Fibroblast of pulmonary artery (primary cell): Measurements from ENCODE around the gene ADAMTS10.

ENCODE experiments used
- DNase-seq: peaks from one replicate; pipeline ENCODE4 v3.0.0-alpha.2; 2010; ENCODE audit warnings: low read depth
- H3K4me3 ChIP-seq: replicated peaks from 2 replicates; pipeline ENCODE4 v1.5.1; 2011; ENCODE audit warnings: low read depth, mild to moderate bottlenecking, control low read depth, low read length, moderate library complexity
- TF ChIP-seq, protein P1 (sequence below): IDR thresholded peaks from 2 replicates; pipeline ENCODE4 v1.5.1; 2011; ENCODE audit warnings: mild to moderate bottlenecking, control low read depth, low read length, inconsistent platforms; ENCODE audit errors: missing control alignments

The ADAMTS10 gene

DNA sequence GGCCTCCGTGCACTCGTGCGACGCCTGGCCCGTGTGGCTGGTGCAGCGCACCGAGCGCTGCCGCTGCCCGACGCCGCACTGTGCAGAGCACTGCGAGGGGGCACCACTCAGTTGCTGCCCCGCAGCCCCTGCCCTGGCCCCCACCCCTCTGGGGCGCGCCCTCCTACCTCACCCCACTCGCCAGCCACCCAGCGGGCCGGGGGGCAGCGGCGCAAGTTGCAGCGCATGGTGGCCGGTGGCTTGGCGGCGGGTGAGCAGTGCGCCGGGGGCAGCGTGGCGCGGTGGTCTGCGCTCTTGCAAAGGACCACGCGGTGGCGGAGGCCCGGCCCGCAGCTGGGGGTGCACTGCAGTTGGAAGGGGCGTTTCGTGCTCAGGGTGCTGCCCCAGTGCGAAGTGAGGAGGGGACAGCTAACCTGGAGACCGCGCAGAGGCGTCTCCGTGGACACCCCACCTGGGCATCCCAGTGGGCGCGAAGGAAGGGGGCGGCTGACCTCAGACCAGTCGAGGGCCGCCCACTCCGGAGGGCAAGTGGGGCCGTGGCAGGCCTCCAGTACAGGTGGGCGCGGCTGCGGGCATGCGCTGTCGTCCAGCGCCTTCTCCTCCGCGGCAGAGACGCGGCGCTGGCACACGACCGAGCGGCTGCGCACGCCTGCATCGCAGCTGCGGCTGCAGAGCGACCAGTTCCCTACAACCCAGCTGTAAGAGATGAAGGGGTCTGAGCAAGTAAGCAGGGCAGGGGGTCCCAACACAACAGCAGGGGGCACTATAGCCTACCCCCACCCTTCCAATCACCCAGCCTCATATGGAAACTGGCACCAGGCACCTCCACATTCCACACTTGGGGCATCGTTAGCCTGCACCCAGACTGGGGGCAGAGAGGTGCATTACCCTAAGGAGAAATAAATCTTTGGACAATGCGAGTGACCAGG lies 25.3 kb downstream of the ADAMTS10 start:
- no peak for DNase-seq
- TF ChIP-seq, protein P1, sequence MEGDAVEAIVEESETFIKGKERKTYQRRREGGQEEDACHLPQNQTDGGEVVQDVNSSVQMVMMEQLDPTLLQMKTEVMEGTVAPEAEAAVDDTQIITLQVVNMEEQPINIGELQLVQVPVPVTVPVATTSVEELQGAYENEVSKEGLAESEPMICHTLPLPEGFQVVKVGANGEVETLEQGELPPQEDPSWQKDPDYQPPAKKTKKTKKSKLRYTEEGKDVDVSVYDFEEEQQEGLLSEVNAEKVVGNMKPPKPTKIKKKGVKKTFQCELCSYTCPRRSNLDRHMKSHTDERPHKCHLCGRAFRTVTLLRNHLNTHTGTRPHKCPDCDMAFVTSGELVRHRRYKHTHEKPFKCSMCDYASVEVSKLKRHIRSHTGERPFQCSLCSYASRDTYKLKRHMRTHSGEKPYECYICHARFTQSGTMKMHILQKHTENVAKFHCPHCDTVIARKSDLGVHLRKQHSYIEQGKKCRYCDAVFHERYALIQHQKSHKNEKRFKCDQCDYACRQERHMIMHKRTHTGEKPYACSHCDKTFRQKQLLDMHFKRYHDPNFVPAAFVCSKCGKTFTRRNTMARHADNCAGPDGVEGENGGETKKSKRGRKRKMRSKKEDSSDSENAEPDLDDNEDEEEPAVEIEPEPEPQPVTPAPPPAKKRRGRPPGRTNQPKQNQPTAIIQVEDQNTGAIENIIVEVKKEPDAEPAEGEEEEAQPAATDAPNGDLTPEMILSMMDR = no peak
- no peak overlapping the region for H3K4me3 ChIP-seq

DNA sequence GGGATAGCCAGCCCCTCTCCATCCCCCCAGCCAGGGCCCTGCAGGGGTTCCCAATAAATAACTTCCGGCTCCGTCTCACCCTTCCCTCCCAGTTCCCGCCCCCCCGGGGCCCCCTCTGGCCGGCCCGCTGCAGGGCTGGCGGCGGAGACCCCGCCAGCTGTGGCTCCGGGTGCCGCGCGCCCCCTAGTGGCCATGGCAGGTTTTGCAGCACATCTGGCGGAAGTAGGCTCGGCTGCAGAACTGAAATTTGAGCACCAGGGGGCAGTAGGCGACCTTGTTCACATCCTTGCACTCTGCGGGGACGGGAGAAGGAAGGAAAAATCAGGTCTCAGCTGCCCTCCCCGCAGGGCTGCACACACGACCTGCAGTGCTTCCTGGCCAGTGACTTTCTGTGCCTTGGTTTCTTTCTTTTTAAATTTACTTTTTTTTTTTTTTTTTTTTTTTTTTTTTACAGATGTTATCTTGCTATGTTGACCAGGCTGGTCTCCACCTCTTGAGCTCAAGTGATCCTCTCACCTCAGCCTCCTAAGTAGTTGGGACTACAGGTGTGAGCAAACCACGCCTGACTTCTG lies 29.7 kb downstream of the ADAMTS10 start:
- TF ChIP-seq, protein P1 = peak; percentile 87
- peak; percentile 77 for DNase-seq
- H3K4me3 ChIP-seq = no peak overlapping the region

DNA sequence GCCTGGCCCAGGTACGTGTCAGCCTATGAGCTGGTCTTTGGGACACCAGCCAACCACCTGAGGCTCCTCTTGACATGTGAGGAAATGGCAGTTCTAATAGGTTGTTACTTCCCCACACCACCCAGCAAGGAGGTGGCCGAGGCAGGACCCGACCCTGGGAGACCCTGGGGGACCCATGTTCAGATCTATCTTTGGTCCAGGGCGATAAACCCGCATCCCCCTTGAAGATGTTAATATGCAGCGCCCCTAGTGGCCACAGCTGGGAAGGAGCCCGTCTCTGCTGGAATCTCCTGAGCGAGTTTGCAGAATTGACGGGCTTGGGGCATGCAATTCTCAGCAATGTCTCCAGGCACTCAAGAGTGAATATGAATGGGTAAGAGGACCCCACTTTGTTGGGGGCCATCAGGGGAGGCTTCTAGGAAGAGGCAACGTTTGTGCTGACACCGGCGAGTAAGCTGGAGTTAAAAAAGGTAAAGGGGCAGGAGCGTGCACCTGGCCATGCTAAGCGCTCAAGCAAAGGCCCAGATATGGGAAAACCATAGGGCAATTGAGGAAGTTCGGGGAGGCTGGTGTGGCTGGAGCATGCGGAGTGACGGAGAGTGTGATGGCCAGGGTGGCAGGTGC lies 31.8 kb downstream of the ADAMTS10 start:
- H3K4me3 ChIP-seq = no peak overlapping the region
- peak; percentile 72 for DNase-seq
- TF ChIP-seq, protein P1 = peak; percentile 86

DNA sequence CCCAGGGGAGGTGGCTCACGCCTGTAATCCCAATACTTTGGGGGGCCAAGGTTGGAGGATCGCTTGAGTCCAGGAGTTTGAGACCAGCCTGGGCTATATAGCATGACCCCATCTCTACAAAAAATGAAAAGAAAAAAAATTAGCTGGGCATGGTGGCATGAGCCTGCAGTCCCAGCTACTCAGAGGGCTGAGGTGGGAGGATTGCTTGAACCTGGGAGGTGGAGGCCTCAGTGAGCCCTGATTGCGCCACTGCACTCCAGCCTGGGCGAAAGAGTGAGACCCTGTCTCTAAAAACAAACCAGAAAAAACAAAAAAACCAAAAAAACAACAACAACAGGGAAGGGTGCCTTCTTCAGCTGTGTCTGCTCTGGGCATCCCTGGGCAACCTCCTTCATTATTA lies 32.8 kb downstream of the ADAMTS10 start:
- no peak for DNase-seq
- H3K4me3 ChIP-seq = no peak overlapping the region
- TF ChIP-seq, protein P1 = no peak

DNA sequence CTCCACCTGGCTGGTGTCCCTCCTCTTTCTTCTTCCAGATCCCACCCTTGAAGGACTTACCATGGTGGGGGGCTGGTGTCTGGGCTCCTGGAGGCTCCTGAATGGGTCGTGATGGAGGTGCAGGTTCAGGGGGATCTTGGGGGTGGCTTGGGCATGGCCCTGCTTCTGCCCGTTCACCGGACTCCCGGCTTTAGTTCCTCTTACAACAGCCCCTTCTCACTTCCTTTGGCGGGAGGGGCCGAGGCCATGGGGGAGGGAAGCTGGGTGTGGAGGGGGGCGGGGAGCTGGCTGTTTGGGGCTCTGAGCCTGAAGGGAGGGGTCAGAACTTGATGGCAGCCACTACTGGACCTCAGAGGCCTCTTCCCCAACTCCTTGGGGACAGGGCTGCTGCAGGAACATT lies 33.3 kb downstream of the ADAMTS10 start, which contains the start of gene MYO1F:
Gene MYO1F (minus strand): TSS at position 196 of the 400 bp plus-strand sequence. CDS start 133 bp downstream, at position 63.
- H3K4me3 ChIP-seq = no peak within 1 kb of the TSS
- no peak for DNase-seq
- TF ChIP-seq, protein P1 = no peak

DNA sequence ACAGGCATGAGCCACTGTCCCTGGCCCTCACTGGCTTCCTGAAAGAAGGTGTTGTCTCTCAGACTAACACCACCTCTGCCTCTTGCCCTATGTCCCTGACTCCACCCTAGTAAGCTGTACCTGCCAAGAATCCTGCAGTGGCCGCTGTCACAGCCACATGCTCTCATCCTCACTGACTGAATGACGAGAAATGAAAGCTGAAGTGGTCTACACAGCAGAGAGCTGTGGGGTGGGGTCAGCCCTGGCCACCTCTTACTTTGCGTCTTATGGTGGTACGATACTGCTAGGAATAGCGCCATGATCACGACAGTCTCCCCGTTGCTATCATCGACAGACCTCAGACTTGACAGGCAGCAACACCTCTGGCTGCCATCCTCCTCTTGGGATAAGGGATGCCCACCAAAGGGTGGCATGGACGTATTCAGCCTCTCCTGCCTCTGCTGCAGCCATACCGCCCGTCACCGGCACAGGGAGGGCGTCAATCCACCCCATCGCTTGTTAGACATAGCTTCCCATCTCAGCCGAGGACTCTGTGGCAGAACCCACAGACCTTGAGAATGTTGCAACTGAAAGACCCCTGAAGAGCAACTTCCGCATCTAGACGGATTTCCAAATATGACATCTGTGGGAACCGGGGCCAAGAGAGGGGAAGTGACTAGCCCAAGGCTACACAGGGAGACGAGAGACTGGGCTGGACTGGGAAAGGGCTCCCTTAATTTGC lies 34.1 kb downstream of the ADAMTS10 start:
- no peak for DNase-seq
- H3K4me3 ChIP-seq = no peak overlapping the region
- TF ChIP-seq, protein P1 = no peak
